Liver (tissue), 9 donors: Measurements from ENCODE around the gene TMEM19. TPM values are rescaled to one million over a fixed set of nuclear protein-coding genes. Genes with fewer than 3 reads are reported as not detected.

Experiments used
- DNase-seq: peaks from one replicate; pipeline ENCODE4 v3.0.0-alpha.2; 2017; ENCODE audit warnings: low spot score
- H3K27ac ChIP-seq, 2 donors: one replicate each; pipeline ENCODE4 v1.7.0; 2013; ENCODE audit warnings: inconsistent platforms in 2 of 2, low read length in 2 of 2, control low read depth in 1 of 2, low read depth in 1 of 2, mild to moderate bottlenecking in 1 of 2
- H3K27me3 ChIP-seq, 4 donors: one replicate each; pipeline versions ENCODE4 v1.6.1 to v1.7.0; 2013; ENCODE audit warnings: low read length in 3 of 4, inconsistent platforms in 1 of 4, mild to moderate bottlenecking in 1 of 4, moderate library complexity in 1 of 4; ENCODE audit not compliant: control insufficient read depth in 4 of 4, insufficient read depth in 4 of 4
- H3K36me3 ChIP-seq, 4 donors: one replicate each; pipeline versions ENCODE4 v1.6.1 to v1.7.0; 2013; ENCODE audit warnings: low read length in 3 of 4, mild to moderate bottlenecking in 3 of 4, low read depth in 1 of 4, moderate library complexity in 1 of 4; ENCODE audit not compliant: control insufficient read depth in 4 of 4, insufficient read depth in 3 of 4
- H3K4me1 ChIP-seq, 4 donors: one replicate each; pipeline versions ENCODE4 v1.6.1 to v1.7.0; 2013; ENCODE audit warnings: low read length in 3 of 4, mild to moderate bottlenecking in 3 of 4, moderate library complexity in 1 of 4; ENCODE audit not compliant: control insufficient read depth in 4 of 4, insufficient read depth in 4 of 4
- H3K4me3 ChIP-seq, 3 donors: one replicate each; pipeline versions ENCODE4 v1.6.1 to v1.7.0; 2013; ENCODE audit warnings: low read length in 3 of 3, control low read depth in 1 of 3, low read depth in 1 of 3, mild to moderate bottlenecking in 1 of 3
- H3K9ac ChIP-seq, 2 donors: one replicate each; pipeline ENCODE4 v1.7.0; 2013; ENCODE audit warnings: low read length in 2 of 2, mild to moderate bottlenecking in 2 of 2, moderate library complexity in 2 of 2, control low read depth in 1 of 2, low read depth in 1 of 2
- H3K9me3 ChIP-seq, 4 donors: one replicate each; pipeline versions ENCODE4 v1.6.1 to v1.7.0; 2013; ENCODE audit warnings: low read length in 3 of 4; ENCODE audit not compliant: control insufficient read depth in 4 of 4
- ATF3 ChIP-seq: IDR thresholded peaks from 2 replicates; pipeline ENCODE4 v1.6.1; 2016; ENCODE audit warnings: antibody characterized with exemption
- CTCF ChIP-seq: fragments of 150-350 bp; IDR thresholded peaks from 2 replicates; pipeline ENCODE4 v1.5.1; 2017; ENCODE audit warnings: improper control_type of control experiment, low read depth, low read length; ENCODE audit not compliant: missing input control
- EGR1 ChIP-seq, 2 donors: IDR thresholded peaks; 2 replicates each; pipeline ENCODE4 v1.6.1; 2016 to 2018; ENCODE audit warnings: antibody characterized with exemption in 2 of 2, low read depth in 2 of 2
- FOXA1 ChIP-seq: IDR thresholded peaks from 2 replicates; pipeline ENCODE4 v1.6.1; 2016; ENCODE audit warnings: antibody characterized with exemption
- FOXA2 ChIP-seq: IDR thresholded peaks from 2 replicates; pipeline ENCODE4 v1.6.1; 2016; ENCODE audit warnings: antibody characterized with exemption
- GABPA ChIP-seq, 2 donors: IDR thresholded peaks in 1 of 2; conservative IDR thresholded peaks in 1 of 2; 2 replicates each; pipeline ENCODE4 v1.6.1; 2016; ENCODE audit warnings: antibody characterized with exemption in 2 of 2, mild to moderate bottlenecking in 1 of 2, moderate library complexity in 1 of 2
- HNF4A ChIP-seq, 2 donors: conservative IDR thresholded peaks; 2 replicates each; pipeline ENCODE4 v1.6.1; 2016; ENCODE audit warnings: antibody characterized with exemption in 2 of 2, mild to moderate bottlenecking in 2 of 2
- HNF4G ChIP-seq: IDR thresholded peaks from 2 replicates; pipeline ENCODE4 v1.6.1; 2016; ENCODE audit warnings: antibody characterized with exemption
- JUND ChIP-seq, 2 donors: IDR thresholded peaks; 2 replicates each; pipeline ENCODE4 v1.6.1; 2016; ENCODE audit warnings: antibody characterized with exemption in 2 of 2
- MAX ChIP-seq: IDR thresholded peaks from 2 replicates; pipeline ENCODE4 v1.6.1; 2016; ENCODE audit warnings: antibody characterized with exemption
- NR2F2 ChIP-seq: IDR thresholded peaks from 2 replicates; pipeline ENCODE4 v1.6.1; 2016; ENCODE audit warnings: antibody characterized with exemption
- RAD21 ChIP-seq, 2 donors: IDR thresholded peaks; 2 replicates each; pipeline ENCODE4 v1.6.1; 2016; ENCODE audit warnings: antibody characterized with exemption in 2 of 2, mild to moderate bottlenecking in 2 of 2
- REST ChIP-seq: IDR thresholded peaks from 2 replicates; pipeline ENCODE4 v1.6.1; 2016; ENCODE audit warnings: antibody characterized with exemption, mild to moderate bottlenecking
- RXRA ChIP-seq, 2 donors: IDR thresholded peaks; 2 replicates each; pipeline ENCODE4 v1.6.1; 2017 to 2018; ENCODE audit warnings: antibody characterized with exemption in 2 of 2, mild to moderate bottlenecking in 1 of 2
- TAF1 ChIP-seq: conservative IDR thresholded peaks from 2 replicates; pipeline ENCODE4 v1.6.1; 2016; ENCODE audit warnings: antibody characterized with exemption, mild to moderate bottlenecking
- YY1 ChIP-seq: IDR thresholded peaks from 2 replicates; pipeline ENCODE4 v1.6.1; 2016; ENCODE audit warnings: antibody characterized with exemption, mild to moderate bottlenecking
- ZBTB33 ChIP-seq: IDR thresholded peaks from 2 replicates; pipeline ENCODE4 v1.6.1; 2016; ENCODE audit warnings: antibody characterized with exemption
- WGBS: extraction: QIAGEN DNeasy Blood & Tissue Kit; methylation state at CpG from one replicate; pipeline ENCODE4 v1.1.7; 2013; 5-methylcytosine and 5-hydroxymethylcytosine counted together
- polyA plus RNA-seq, 2 donors: library from polyadenylated mRNA; stranded (reverse) in 1 of 2; unstranded in 1 of 2; fragments of 200-250 nt in 1 of 2; fragments of >200 nt in 1 of 2; fragmentation: Nextera tagmentation in 1 of 2; extraction: Ambion mirVana in 1 of 2; gene quantifications; one replicate each; pipeline versions ENCODE4 v1.2.1 to v1.2.3, GENCODE V29; 2013 to 2015
- total RNA-seq, 2 donors: library from RNA; depleted of rRNA; stranded (reverse); fragments of >200 nt; gene quantifications; one replicate each; pipeline ENCODE4 v1.2.3, GENCODE V29; 2014
- donor health status: healthy.
- donor health status: healthy.
- donor health status: healthy.
- donor health status: healthy.
- donor health status: healthy.

The TMEM19 gene
- total and polyA plus RNA-seq, 4 donors: 9.5 to 30.0 (median 11.4) TPM

GRCh38 chr12:71671311-71671710 lies 14.6 kb upstream of the TMEM19 start:
- no peak overlapping the region for H3K27ac ChIP-seq
- no peak overlapping the region for H3K9ac ChIP-seq
- DNase-seq: no peak
- no peaks in the 10 kb centered on the region for H3K36me3 ChIP-seq
- H3K4me3 ChIP-seq: no peak overlapping the region
- no peaks in the 10 kb centered on the region for H3K27me3 ChIP-seq
- TF ChIP-seq ZBTB33 (no peak), HNF4A (conservative IDR thresholded peaks at IDR 0.05) (no peak), NR2F2 (no peak), TAF1 (no peak), RAD21 (IDR thresholded peaks at IDR 0.05) (no peak), YY1 (no peak), MAX (no peak), CTCF (no peak), RXRA (IDR thresholded peaks at IDR 0.05) (no peak), GABPA (IDR thresholded peaks at IDR 0.05 in 1 of 2, conservative IDR thresholded peaks at IDR 0.05 in 1 of 2) (no peak), FOXA2 (no peak), REST (no peak), EGR1 (IDR thresholded peaks at IDR 0.05; ENCODE audit: low read depth in 2 of 2) (no peak), ATF3 (no peak), JUND (IDR thresholded peaks at IDR 0.05) (no peak), HNF4G (no peak), FOXA1 (no peak)
- H3K9me3 ChIP-seq: no peaks in the 10 kb centered on the region
- H3K4me1 ChIP-seq: no peaks in the 10 kb centered on the region

- no peaks in the 10 kb centered on the region for H3K9me3 ChIP-seq
- H3K27me3 ChIP-seq: no peaks in the 10 kb centered on the region
- no peak overlapping the region for H3K27ac ChIP-seq
- H3K9ac ChIP-seq: no peak overlapping the region
- 74% methylated on average over 1 of the region's 1 CpG for WGBS
- TF ChIP-seq NR2F2 (no peak), RXRA (IDR thresholded peaks at IDR 0.05) (no peak)
- no peak overlapping the region for H3K4me3 ChIP-seq
- H3K36me3 ChIP-seq: no peaks in the 10 kb centered on the region
- no peaks in the 10 kb centered on the region for H3K4me1 ChIP-seq
- DNase-seq: no peak
Observed at GRCh38 chr12:71671816-71672215, 14.1 kb upstream of the TMEM19 start.
